ENCODE measurements around the gene TSHZ3.

TSHZ3 gene

DNA sequence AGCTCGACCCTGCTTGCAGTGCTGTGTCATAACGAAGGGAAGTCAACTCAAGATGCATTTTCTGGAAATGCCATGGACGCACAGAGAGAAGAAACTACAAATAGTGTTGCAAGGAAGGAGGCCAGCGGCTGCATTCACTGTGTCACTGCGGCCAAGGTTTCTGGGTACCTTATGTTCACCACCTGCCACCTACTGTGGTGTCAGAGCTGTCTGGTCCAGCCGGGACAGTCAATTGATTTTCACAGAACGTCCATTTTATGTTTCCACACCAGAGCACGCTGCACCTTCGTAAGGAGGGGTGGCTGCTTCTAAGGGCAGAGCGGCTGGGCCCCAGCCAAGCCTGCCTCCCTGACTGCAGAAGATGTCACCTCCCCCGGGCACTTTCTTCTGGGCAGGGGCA is 17.7 kb downstream of the TSHZ3 start:
- no peak for DNase-seq (ENCODE audit: low read depth)

DNA sequence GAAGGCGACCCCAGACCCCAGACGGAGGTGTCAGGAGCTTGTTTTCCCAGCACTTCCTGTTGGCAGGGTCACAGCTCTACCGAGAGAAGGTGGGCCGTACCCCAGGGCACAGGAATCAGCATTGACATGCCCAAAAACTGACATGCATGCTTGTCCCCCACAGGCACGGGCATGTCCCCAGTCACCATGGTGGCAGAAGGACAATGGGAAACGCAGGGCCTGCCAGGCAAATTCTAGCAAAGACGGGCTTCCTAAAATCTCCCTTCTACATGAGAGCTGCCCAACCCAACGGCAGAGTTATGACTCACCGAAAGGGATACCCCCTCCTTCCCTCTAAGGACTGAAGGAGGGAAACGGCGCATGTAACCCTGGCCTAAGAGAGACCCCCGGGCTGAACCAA is 18.5 kb downstream of the TSHZ3 start:
- H3K4me3 ChIP-seq (ENCODE audit: control insufficient read depth, low read depth, low read length): no peak overlapping the region
- DNase-seq (ENCODE audit: low read depth): no peak
- TF ChIP-seq, protein P1, sequence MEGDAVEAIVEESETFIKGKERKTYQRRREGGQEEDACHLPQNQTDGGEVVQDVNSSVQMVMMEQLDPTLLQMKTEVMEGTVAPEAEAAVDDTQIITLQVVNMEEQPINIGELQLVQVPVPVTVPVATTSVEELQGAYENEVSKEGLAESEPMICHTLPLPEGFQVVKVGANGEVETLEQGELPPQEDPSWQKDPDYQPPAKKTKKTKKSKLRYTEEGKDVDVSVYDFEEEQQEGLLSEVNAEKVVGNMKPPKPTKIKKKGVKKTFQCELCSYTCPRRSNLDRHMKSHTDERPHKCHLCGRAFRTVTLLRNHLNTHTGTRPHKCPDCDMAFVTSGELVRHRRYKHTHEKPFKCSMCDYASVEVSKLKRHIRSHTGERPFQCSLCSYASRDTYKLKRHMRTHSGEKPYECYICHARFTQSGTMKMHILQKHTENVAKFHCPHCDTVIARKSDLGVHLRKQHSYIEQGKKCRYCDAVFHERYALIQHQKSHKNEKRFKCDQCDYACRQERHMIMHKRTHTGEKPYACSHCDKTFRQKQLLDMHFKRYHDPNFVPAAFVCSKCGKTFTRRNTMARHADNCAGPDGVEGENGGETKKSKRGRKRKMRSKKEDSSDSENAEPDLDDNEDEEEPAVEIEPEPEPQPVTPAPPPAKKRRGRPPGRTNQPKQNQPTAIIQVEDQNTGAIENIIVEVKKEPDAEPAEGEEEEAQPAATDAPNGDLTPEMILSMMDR (conservative IDR thresholded peaks at IDR 0.05; ENCODE audit: control insufficient read depth, insufficient read depth, low read depth, low read length): no peak

More for the DNA sequence above, 17.7 kb downstream of the TSHZ3 start:
- TF ChIP-seq, protein P1 (conservative IDR thresholded peaks at IDR 0.05; ENCODE audit: control insufficient read depth, insufficient read depth, low read depth, low read length): no peak
- no peak overlapping the region for H3K4me3 ChIP-seq (ENCODE audit: control insufficient read depth, low read depth, low read length)

DNA sequence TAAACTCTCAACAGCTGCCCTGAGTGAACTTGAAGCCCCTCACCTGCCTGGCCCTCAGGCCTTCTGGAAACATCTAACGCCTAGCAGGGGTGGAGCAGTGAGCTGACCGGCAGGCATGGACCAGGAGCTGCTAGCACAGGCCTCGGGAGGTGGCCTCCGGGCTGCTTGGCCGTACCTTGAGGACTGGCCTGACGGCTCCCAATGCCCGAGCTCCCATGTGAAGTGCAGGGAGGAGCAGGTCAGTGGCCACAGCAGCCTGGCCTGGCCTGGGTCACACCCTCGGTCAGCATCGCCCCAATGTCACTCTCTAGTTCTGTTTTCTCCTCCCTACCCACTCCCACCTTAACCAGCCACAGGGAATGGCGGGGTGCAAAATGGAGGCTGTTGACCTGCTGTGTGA is 19.0 kb downstream of the TSHZ3 start:
- TF ChIP-seq, protein P1 (conservative IDR thresholded peaks at IDR 0.05; ENCODE audit: control insufficient read depth, insufficient read depth, low read depth, low read length): no peak
- H3K4me3 ChIP-seq (ENCODE audit: control insufficient read depth, low read depth, low read length): no peak overlapping the region
- DNase-seq (ENCODE audit: low read depth): no peak

DNA sequence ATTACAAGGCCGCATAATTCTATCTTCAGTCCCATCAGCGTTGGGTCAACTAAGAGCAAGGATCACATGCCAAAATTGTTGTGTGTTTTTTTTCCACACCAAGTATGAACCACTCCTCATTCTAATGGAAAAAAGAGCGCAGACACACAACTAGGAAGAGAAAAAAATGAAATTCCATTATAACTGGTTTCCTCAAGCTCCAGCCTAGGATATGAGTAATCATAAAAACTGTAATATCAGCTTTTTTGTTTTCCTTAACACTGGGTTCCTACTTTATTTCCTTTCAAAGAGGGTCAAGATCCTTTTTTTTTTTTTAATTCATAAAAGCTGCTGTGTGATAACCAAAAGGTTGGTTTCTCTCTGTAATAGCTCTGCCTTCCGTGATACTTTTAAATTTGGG is 19.4 kb downstream of the TSHZ3 start:
- no peak overlapping the region for H3K4me3 ChIP-seq (ENCODE audit: control insufficient read depth, low read depth, low read length)
- TF ChIP-seq, protein P1 (conservative IDR thresholded peaks at IDR 0.05; ENCODE audit: control insufficient read depth, insufficient read depth, low read depth, low read length): no peak
- no peak for DNase-seq (ENCODE audit: low read depth)

DNA sequence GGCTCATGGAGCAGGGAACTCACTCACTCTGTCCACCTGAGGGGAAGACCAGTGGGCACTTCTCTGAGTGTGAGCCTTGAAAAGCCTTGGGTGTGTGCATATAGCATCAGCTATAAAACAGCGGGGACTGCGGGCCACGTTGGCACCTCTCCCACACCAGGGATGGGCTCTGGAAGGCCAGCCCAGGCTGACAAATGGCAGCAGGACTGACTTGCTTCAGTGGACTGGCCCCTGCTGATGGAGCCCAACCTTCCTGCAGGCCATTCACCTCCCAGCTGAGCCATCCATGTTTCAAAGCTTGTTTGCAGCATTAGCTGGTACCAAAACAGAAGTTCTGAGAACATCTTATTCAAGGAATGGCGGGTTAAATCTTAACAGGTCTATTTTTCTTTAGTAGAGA is 21.0 kb downstream of the TSHZ3 start:
- no peak for DNase-seq (ENCODE audit: low read depth)
- TF ChIP-seq, protein P1 (conservative IDR thresholded peaks at IDR 0.05; ENCODE audit: control insufficient read depth, insufficient read depth, low read depth, low read length): no peak
- no peak overlapping the region for H3K4me3 ChIP-seq (ENCODE audit: control insufficient read depth, low read depth, low read length)

DNA sequence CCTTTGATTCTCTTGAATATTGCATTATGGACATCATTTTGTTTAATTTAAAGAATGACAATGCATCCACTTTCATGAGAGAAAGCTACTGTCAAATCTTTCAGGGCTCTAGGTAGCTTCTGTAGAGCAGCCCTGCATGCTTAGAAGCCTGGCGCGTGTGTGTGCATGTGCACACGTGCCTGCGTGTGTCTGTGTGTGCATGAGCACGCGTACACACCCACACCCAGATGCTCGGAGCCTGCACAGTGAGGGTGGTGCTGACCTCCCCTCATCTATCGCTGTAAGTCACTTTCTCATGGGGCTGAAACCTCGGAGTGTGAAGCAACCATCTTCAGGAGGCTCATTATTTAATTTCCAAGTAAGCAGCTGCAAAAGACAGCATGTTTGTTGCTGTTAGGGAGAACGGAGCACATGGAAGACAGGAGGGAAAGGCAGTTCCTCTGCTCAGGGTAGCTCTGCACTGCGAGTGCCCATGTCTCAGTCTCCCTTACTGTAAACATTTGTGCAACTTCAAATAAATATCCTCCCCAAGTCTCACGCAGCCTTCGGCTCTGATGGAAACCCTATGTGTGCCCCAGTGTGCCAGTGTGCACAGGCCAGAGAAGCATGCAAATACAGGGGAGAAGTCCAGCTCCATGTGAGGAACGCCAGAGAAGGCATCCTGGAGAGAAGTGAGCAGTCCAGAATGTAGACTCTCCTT is 22.8 kb downstream of the TSHZ3 start:
- no peak for DNase-seq (ENCODE audit: low read depth)
- H3K4me3 ChIP-seq (ENCODE audit: control insufficient read depth, low read depth, low read length): no peak overlapping the region
- TF ChIP-seq, protein P1 (conservative IDR thresholded peaks at IDR 0.05; ENCODE audit: control insufficient read depth, insufficient read depth, low read depth, low read length): no peak
